Mesothelial cell of epicardium (in vitro differentiated cells): Measurements from ENCODE around the gene NOS3. TPM values are rescaled to one million over a fixed set of nuclear protein-coding genes. Genes with fewer than 3 reads are reported as not detected.

Experiments
- DNase-seq, 2 experiments: peaks; one replicate each; pipeline ENCODE4 v3.0.0; 2021; ENCODE audit warnings: low spot score in 2 of 2; ENCODE audit not compliant: unreplicated experiment in 2 of 2
- H3K27ac Mint-ChIP-seq: 2 replicates; pipeline ENCODE4 v1.8.0; 2021; ENCODE audit warnings: mixed read lengths
- H3K27me3 Mint-ChIP-seq: 2 replicates; pipeline ENCODE4 v1.8.0; 2021; ENCODE audit warnings: low read depth, mixed read lengths
- H3K36me3 Mint-ChIP-seq: 2 replicates; pipeline ENCODE4 v1.8.0; 2021; ENCODE audit warnings: mixed read lengths
- H3K4me1 Mint-ChIP-seq: 2 replicates; pipeline ENCODE4 v1.8.0; 2021; ENCODE audit warnings: mixed read lengths
- H3K4me3 Mint-ChIP-seq: 2 replicates; pipeline ENCODE4 v1.8.0; 2021; ENCODE audit warnings: mild to moderate bottlenecking, moderate library complexity, mixed read lengths
- H3K9me3 Mint-ChIP-seq: 2 replicates; pipeline ENCODE4 v1.8.0; 2021; ENCODE audit warnings: mixed read lengths
- total RNA-seq: library from RNA; stranded (reverse); gene quantifications from 3 replicates; pipeline ENCODE4 v1.2.1, GENCODE V29; 2021
- TF ChIP-seq, protein P1 (sequence below): fragments of 200-600 bp; sonication (generic); IDR thresholded peaks from one replicate; pipeline ENCODE4 v1.5.0; 2021; ENCODE audit warnings: antibody characterized with exemption; ENCODE audit not compliant: unreplicated experiment

The NOS3 gene
- total RNA-seq, 1 donor from 2014 or later: 6.0 TPM

GRCh38 chr7:150992833-150993302, 2.1 kb downstream of the NOS3 start:
- H3K36me3 Mint-ChIP-seq: no peaks in the 10 kb centered on the region
- peaks cover 15% of the 10 kb centered on the region for H3K9me3 Mint-ChIP-seq
- peaks cover 24% of the 10 kb centered on the region for H3K4me1 Mint-ChIP-seq
- peaks cover 32% of the 10 kb centered on the region for H3K27me3 Mint-ChIP-seq
- no peak overlapping the region for H3K4me3 Mint-ChIP-seq
- no peak overlapping the region for H3K27ac Mint-ChIP-seq
- TF ChIP-seq, protein P1, sequence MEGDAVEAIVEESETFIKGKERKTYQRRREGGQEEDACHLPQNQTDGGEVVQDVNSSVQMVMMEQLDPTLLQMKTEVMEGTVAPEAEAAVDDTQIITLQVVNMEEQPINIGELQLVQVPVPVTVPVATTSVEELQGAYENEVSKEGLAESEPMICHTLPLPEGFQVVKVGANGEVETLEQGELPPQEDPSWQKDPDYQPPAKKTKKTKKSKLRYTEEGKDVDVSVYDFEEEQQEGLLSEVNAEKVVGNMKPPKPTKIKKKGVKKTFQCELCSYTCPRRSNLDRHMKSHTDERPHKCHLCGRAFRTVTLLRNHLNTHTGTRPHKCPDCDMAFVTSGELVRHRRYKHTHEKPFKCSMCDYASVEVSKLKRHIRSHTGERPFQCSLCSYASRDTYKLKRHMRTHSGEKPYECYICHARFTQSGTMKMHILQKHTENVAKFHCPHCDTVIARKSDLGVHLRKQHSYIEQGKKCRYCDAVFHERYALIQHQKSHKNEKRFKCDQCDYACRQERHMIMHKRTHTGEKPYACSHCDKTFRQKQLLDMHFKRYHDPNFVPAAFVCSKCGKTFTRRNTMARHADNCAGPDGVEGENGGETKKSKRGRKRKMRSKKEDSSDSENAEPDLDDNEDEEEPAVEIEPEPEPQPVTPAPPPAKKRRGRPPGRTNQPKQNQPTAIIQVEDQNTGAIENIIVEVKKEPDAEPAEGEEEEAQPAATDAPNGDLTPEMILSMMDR: no peak
- DNase-seq: no peak

- Mint-ChIP-seq H3K27ac (no peak overlapping the region), H3K4me1 (peaks cover 20% of the 10 kb centered on the region), H3K27me3 (peaks cover 26% of the 10 kb centered on the region), H3K4me3 (no peak overlapping the region), H3K36me3 (no peaks in the 10 kb centered on the region), H3K9me3 (peaks cover 15% of the 10 kb centered on the region)
- DNase-seq: no peak
- TF ChIP-seq, protein P1: no peak
Measured at GRCh38 chr7:150993511-150993910, 2.7 kb downstream of the NOS3 start.

DNA sequence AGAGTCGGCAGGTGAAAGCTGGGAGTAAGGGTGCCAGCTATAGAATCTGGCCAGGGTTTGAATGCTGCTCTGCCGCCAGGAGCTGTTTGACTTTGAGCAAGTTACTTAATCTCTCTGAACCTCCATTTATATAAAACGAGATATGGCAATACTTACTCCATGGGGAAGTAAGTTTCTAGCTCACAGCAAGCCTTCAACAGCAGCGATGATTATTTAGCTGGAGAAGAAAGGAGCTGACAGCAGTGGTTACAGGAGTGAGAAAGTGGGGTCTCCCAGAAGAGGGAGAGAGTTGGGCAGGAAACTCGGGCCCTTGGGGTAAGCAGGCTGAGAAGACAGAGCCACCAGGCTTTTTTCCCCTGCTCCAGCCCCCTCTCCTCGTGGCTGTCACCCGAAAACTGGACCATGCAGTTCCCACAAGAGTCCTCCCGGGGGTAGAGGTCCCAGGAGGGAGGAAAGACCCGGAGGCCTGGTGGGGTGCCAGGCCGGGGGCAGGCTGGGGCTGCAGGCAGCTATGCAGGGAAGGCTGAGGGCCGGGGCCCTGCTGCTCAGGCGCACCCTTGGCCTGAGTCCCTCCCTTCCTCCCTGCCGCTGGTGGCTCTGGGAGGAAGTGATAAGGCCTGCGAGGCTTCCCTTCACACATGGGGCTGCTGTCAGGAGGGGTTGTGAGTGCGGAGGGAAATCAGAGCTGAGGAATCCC, 3.5 kb downstream of the NOS3 start:
- TF ChIP-seq, protein P1: no peak
- Mint-ChIP-seq H3K4me3 (no peak overlapping the region), H3K9me3 (peaks cover 15% of the 10 kb centered on the region), H3K4me1 (peaks cover 19% of the 10 kb centered on the region), H3K27ac (no peak overlapping the region), H3K27me3 (peaks cover 18% of the 10 kb centered on the region), H3K36me3 (no peaks in the 10 kb centered on the region)
- no peak for DNase-seq

- DNase-seq: no peak
- Mint-ChIP-seq H3K9me3 (peaks cover 15% of the 10 kb centered on the region), H3K36me3 (no peaks in the 10 kb centered on the region), H3K4me1 (peaks cover 19% of the 10 kb centered on the region), H3K27ac (no peak overlapping the region), H3K4me3 (no peak overlapping the region), H3K27me3 (peaks cover 12% of the 10 kb centered on the region)
- TF ChIP-seq, protein P1: no peak
Measured at GRCh38 chr7:150994838-150995510, 4.2 kb downstream of the NOS3 start.

DNA sequence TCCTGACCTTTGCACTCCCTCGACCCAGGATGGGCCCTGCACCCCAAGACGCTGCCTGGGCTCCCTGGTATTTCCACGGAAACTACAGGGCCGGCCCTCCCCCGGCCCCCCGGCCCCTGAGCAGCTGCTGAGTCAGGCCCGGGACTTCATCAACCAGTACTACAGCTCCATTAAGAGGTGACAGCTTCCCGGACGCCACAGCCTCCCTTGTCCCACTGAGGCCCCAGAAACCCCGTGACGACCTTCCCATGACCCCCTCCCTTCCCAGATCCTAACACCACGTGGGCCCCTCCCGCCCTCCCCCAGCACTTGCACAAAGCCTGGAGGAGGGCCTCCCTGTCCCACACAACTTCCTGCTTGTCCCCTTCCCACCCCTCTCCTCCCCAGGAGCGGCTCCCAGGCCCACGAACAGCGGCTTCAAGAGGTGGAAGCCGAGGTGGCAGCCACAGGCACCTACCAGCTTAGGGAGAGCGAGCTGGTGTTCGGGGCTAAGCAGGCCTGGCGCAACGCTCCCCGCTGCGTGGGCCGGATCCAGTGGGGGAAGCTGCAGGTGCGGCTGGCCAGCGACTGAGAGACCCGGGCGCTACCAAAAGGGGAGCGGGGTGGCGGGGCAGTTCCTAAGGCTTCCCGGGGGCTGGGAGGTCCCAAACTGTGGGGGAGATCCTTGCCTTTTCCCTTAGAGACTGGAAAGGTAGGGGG, 5.7 kb downstream of the NOS3 start:
- Mint-ChIP-seq H3K4me1 (peaks cover 19% of the 10 kb centered on the region), H3K27ac (peak overlapping the region; percentile 67), H3K4me3 (no peak overlapping the region), H3K27me3 (peaks cover 1% of the 10 kb centered on the region), H3K36me3 (no peaks in the 10 kb centered on the region), H3K9me3 (no peaks in the 10 kb centered on the region)
- no peak for DNase-seq
- TF ChIP-seq, protein P1: no peak
